ENCODE results near the gene GYG2.

GYG2 gene

DNA sequence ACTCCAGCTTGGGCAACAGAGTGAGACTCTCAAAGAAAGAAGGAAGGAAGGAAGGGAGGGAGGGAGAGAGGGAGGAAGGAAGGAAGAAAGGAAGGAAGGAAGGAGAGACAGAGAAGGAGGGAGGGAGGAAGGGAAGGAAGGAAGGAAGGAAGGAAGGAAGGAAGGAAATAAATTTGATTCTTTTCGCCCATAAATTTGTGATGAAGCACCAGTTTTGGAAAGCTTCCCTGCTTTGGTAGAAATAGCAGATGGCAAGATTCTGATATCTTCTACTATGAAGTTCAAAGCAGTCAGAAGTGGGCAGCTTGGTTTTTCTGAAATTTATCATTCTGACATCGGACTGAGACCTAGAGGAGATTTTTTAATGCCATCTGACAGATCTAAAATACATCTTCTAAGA, 11.7 kb upstream of the GYG2 start:
- no peak for DNase-seq (ENCODE audit: low read depth)

GRCh38 chrX:2819345-2820135, 9.2 kb upstream of the GYG2 start:
- no peak for DNase-seq (ENCODE audit: low read depth)

DNA sequence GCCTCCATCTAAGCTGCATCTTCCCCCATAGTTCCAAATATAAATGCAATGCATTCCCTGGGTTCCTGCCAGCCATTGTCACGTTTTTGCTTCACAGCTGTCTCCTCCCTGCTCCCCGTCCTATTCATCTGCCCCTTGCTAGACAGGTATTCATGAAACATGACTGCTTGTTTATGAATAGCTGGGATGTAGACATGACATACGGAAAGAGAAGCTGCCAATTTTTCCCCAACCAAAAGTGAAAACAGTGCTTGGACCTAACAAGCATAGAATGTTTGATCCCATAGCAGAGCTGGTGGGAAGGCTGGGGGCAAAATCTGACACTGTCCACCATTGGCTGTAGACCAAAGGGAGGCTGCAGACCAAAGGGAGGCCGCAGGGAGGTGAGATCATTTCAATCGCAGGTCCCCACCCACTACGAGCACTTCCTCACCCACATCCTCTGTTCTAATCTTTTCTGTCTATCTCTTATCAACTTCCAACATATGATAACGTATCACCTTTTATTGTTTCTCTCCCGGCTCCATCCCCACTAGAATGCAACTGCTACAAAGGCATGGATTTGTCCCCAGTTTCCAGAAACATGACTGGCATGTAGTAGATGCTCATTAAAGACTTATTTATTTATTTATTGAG, 8.5 kb upstream of the GYG2 start:
- no peak for DNase-seq (ENCODE audit: low read depth)

- no peak for DNase-seq (ENCODE audit: low read depth)
These were observed 4.8 kb upstream of the GYG2 start for GRCh38 chrX:2823795-2824386.

- DNase-seq (ENCODE audit: low read depth): no peak
These were observed 3.8 kb upstream of the GYG2 start for GRCh38 chrX:2824886-2825285.

DNA sequence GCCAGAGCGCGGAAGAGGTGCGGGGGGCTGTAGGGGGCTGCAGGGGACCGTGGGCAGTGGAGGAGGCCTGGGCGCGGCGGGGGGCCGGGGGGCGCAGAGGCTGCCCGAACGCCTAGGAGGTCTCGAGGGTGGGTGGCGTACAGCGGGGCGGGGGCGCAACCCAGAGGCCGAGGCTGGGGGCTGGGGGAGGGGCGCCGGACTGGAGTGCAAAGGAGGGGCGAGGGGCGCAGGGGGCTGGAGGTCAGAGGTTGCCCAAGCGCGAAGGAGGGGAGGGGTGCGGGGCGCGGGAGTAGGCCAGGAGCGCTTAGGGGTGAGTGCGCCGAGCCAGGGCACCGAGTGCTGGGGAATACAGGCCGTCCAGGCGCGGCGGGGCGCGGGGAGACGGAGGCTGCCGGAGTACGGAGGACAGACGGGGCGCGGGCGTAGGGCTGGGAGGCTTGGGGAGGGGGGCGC, 255 bp downstream of the GYG2 start:
- DNase-seq (ENCODE audit: low read depth): no peak

DNA sequence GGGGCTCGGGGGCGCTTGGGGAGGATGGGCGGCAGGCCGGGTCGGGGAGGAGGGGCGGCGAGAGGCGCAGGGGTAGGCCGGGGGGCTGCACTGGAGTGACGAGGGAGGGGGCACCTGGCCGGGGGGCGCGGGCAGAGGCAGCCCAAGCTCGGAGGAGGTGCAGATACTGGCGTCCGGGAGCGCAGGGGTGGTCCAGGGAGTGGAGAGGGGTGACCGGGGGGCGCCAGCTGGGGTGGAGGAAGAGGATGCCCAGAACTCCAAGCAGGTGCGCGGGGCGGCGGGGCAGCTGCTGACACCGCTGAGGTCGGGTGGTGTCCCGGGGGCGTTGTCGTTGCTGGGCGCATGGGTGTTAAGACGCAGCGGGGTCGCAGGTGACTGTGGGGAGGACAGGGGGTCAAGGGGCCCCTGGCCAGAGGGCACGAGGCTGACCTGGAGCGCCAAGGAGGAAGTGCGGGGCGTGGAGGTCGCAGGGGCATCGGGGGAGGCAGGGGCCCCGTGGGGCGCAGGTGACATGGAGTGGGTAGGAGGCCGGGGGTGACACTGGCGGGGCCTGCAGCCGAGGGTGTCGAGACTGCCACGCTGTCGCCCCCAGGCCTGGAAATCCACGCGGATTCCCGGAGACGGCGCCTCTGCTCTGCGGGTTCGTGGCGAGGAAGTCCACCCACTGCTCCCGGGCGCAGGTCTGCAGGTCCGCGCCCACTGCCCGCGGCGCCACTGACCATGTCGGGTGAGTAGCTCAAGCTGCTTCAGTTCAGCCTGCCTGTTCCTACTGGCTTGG, 928 bp downstream of the GYG2 start:
- no peak for DNase-seq (ENCODE audit: low read depth)

DNA sequence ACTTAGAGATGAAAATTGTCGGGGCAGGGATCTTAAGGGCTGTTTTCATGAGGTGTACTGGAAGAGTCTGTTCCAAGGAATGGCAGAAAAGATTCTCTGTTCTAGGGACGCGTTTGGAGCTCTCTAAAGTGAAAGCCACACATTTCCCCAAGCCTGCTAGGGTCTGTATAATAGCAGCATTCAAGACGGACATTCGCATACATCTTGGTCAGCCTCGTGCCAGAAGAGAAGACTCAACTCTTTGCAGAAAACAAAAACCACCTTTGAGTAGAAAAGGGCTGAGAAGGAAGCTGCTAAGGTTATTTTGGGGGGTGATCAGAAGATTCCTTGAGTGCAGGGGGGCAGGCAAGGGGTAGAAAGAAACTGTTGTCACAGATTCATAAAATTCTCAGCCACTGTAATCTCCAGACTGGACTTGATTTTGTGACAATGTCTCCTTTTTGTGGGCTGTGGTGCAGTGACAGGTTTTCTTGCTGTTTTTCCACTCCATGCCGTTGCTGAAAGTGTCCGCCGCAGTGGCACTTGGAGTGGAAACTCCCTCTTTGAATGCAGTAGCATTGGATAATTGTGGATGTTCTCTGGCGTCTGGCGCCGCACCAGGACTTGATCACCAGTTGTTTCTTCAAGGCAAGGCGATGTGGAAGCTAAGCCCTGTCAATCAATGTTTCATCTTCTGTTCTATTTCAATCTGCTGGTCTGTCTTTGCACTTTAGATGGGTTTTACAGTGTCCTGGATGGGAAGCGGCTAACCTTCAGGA, 2.9 kb downstream of the GYG2 start:
- no peak for DNase-seq (ENCODE audit: low read depth)

DNA sequence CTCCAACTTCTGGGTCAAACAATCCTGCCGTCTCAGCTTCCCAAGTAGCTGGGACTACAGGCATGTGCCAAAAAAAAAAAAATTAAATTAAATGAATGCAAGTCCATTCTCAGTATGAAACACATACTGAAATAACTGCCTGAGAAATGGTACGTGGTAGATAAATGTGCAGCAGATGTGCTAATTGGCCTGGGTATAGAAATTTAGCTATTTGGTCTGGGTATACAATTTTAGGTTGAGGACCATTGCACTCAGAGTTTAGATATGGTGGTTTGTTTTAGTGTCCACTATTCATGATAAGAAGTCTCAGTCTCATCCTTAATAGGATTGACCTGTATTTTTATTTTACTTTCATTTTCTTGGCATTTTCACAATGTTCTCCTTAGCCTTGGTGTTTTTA, 9.2 kb downstream of the GYG2 start:
- DNase-seq (ENCODE audit: low read depth): no peak

DNA sequence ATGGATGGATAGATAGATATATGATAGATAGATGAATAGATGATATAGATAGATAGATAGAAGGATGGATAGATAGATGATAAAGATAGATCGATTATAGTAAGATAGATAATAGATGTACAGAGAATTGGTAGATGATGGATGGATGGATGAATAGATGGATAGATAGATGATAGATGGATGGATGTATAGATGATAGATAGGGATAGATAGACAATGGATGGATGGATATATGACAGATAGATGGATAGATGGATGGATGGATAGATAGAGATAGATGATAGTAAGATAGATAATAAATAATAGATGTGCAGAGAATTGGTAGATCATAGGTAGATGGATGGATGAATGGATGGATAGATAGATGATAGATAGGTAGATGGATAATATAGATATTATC, 12.2 kb downstream of the GYG2 start:
- DNase-seq (ENCODE audit: low read depth): no peak

- DNase-seq (ENCODE audit: low read depth): no peak
These were observed 12.8 kb downstream of the GYG2 start for GRCh38 chrX:2841537-2841936.

- DNase-seq (ENCODE audit: low read depth): no peak
These were observed 18.3 kb downstream of the GYG2 start for GRCh38 chrX:2846992-2847391.

DNA sequence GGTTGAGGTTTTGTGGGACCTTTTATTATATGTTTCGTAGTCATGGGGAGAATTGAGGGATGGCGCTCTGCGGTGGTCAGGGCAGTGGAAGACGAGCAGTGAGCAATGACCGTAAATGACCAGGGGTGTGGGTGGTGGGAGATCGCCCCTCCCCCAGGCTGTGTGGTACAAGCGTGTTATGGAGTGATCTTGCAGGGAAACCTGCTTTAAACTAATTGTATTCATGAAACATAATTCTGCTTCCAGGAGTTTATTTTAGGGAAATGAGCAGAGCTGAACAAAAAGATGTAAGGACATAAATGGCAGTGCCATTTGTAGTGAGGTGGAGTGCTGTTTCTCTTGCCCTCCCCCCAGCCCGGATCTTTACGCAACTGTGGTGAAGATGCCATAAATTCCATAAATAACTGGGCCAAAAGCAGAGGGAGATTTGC, 20.2 kb downstream of the GYG2 start:
- DNase-seq (ENCODE audit: low read depth): no peak

- no peak for DNase-seq (ENCODE audit: low read depth)
These were observed 26.2 kb downstream of the GYG2 start for GRCh38 chrX:2854918-2855317.

DNA sequence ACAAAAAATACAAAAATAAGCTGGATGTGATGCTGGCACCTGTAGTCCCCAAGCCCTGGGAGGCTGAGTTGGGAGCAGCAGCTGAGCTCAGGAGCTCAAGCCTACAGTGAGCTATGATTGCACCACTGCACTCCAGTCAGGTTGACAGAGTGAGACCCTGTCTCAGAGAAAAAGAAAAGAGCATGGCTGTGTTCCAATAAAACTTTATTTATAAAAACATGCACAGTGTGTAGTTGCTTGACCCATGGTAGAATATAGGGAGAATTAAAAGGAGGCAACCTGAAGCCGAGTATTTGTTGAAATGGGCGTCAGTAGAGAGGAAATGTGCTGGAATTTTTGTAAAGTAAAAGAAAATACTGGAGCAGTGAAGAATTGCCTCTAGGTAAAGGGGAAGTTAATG, 27.0 kb downstream of the GYG2 start:
- DNase-seq (ENCODE audit: low read depth): no peak

- DNase-seq (ENCODE audit: low read depth): no peak
These were observed 28.8 kb downstream of the GYG2 start for GRCh38 chrX:2857566-2857965.

- no peak for DNase-seq (ENCODE audit: low read depth)
These were observed 30.6 kb downstream of the GYG2 start for GRCh38 chrX:2859197-2859797.

DNA sequence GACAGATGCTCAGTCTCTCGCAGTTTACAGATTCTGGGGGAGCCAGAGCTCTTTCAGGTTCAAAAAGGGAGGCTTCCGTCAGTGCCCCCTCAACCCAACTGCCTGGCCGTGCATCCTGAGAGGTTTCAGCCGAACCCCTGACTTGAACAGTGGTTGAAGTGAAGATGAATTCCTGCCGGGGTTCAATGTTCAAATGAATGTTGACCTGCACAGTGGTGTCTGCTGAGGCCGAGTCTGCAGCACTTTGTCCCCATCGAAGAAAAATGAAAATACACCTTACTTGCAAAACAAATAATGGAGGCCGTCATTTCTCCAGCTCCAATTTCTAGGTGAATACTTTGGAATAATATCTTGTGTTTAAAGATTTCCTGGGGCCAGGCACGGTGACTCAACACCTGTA, 33.7 kb downstream of the GYG2 start:
- DNase-seq (ENCODE audit: low read depth): no peak

DNA sequence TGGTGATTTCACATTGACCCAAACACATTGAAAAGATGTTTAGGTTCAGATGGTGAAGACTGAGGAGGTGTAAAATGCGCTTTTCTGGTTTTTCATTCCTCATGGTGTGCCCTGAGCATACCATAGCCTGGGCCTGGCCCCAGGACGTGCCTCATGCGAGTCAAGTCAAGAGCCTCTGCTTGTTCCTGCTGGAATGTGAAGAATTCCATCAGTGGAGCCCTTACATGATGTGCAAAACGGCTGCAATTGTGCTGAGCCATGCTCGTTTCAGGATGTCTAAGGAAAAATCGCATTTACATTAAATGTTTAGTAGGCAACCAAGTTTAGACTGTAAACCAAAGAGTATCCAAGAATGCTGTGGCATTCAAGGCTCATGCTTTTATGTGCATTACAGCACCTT, 34.9 kb downstream of the GYG2 start:
- DNase-seq (ENCODE audit: low read depth): no peak

- DNase-seq (ENCODE audit: low read depth): no peak
These were observed 38.5 kb downstream of the GYG2 start for GRCh38 chrX:2867206-2867605.

DNA sequence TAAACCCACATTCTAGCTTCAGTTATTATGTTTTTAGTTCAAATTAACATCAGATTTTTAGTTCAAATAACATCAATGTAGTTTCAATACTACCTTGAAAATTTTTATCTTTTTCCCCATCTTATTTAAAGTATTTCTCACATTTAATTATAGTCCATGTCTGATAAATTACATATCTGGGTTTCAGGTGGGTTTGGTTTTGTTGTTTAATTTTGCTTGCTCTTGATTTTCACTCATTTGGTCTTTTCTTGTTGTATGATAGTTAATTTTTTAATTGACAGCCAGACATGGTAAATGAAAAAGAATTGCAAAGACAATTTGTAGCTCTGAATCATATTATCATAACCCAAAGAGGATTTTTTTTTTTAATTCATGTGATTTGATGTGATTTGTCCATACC, 41.9 kb downstream of the GYG2 start:
- DNase-seq (ENCODE audit: low read depth): no peak
